GM21447 (cell line): ENCODE results near the gene DUSP10.

ENCODE experiments used
- ATAC-seq: cut with Tn5 transposase; IDR thresholded peaks from one replicate; pipeline ENCODE4 v1.9.1; 2021; ENCODE audit not compliant: unreplicated experiment

DUSP10 gene

GRCh38 chr1:221765527-221765926 lies 23.6 kb upstream of the DUSP10 start:
- ATAC-seq = no peak

- ATAC-seq = no peak
Observed at GRCh38 chr1:221762121-221762520, 20.2 kb upstream of the DUSP10 start.

- ATAC-seq = peak; percentile 63
Observed at GRCh38 chr1:221761354-221762002, 19.6 kb upstream of the DUSP10 start.

- no peak for ATAC-seq
Observed at GRCh38 chr1:221760911-221761310, 19.0 kb upstream of the DUSP10 start.

- ATAC-seq = no peak
Observed at GRCh38 chr1:221759436-221759835, 17.5 kb upstream of the DUSP10 start.

GRCh38 chr1:221758455-221758854 lies 16.6 kb upstream of the DUSP10 start:
- no peak for ATAC-seq

GRCh38 chr1:221756830-221757551 lies 15.1 kb upstream of the DUSP10 start:
- ATAC-seq = no peak

GRCh38 chr1:221753828-221754188 lies 11.9 kb upstream of the DUSP10 start:
- ATAC-seq = peak; percentile 38

GRCh38 chr1:221751226-221751887 lies 9.5 kb upstream of the DUSP10 start:
- no peak for ATAC-seq

GRCh38 chr1:221748981-221749380 lies 7.1 kb upstream of the DUSP10 start:
- ATAC-seq = no peak

- no peak for ATAC-seq
Observed at GRCh38 chr1:221747839-221748238, 6.0 kb upstream of the DUSP10 start.

GRCh38 chr1:221743416-221744208 lies 1.7 kb upstream of the DUSP10 start:
- peak; percentile 18 for ATAC-seq

- peak; percentile 45 for ATAC-seq
Observed at GRCh38 chr1:221742555-221743415, 896 bp upstream of the DUSP10 start.

- no peak for ATAC-seq
Observed at GRCh38 chr1:221740993-221741702, 741 bp downstream of the DUSP10 start.

- ATAC-seq = no peak
Observed at GRCh38 chr1:221740369-221740992, 1.4 kb downstream of the DUSP10 start.

- ATAC-seq = no peak
Observed at GRCh38 chr1:221739677-221740025, 2.2 kb downstream of the DUSP10 start.

- ATAC-seq = no peak
Observed at GRCh38 chr1:221739018-221739676, 2.7 kb downstream of the DUSP10 start.

- no peak for ATAC-seq
Observed at GRCh38 chr1:221736714-221737113, 5.2 kb downstream of the DUSP10 start.

GRCh38 chr1:221735999-221736398 lies 5.9 kb downstream of the DUSP10 start:
- no peak for ATAC-seq
